ENCODE data around the gene RUNDC1.
"Not testable (repeated sequence)": the region's sequence is repeated elsewhere in the genome, so short reads cannot be mapped to it uniquely, and the experiment has no call there.

RUNDC1 gene

DNA sequence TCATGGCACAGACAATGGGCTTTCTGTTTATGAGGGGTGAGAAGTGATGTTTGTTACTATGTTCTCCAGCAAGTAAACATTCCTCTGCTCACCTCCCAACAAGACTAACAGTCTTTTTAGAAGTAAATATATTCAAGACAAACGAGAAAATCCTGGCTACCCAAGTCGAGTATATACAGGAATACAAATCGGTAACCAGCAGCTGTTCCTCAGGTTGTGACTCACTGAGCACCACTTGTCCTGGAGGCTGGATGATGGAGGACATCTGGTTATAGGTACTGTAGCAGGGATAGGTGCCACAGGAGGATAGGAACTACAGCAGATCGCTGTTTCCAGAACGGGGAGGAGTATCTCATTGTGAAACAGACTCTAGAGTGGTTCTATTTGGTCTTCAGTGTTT, 12.5 kb downstream of the RUNDC1 start:
- no peak for DNase-seq

- not testable (repeated sequence) for DNase-seq
These were observed 13.5 kb downstream of the RUNDC1 start for GRCh38 chr17:42993913-42994312.

DNA sequence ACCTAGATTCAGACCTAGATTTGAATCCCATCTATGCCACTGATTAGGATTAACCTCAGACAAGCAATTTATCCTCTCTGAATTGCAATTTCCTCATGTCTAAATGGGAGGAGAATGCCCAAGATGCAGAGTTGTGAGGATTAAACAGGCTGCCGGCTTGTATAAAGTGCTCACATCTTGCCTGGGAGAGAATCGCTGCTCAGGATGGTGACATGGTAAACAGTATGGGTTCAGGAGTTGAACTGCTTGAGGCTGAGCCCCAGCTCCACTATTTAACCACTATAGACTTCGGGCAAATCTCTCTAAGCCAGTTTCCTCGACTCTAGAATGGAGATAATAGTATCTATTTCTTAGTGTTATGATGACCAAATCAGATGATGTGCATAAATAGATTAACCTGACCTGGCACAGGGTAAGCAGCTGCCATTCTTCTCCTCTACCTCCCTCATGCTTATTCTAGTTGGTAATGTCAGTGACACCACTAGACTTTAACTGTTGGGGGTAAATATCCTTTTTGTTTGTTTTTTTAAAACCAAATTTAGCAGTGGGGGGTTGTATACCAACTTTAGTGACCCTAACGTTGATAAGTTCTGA, 17.1 kb downstream of the RUNDC1 start:
- DNase-seq, result no peak

GRCh38 chr17:42997984-42998938, 17.9 kb downstream of the RUNDC1 start, which contains the start of gene RPL27:
Gene RPL27 (plus strand): TSS chr17:42998419. CDS start chr17:42998751, 332 bp downstream.
- peak; percentile 99 for DNase-seq

DNA sequence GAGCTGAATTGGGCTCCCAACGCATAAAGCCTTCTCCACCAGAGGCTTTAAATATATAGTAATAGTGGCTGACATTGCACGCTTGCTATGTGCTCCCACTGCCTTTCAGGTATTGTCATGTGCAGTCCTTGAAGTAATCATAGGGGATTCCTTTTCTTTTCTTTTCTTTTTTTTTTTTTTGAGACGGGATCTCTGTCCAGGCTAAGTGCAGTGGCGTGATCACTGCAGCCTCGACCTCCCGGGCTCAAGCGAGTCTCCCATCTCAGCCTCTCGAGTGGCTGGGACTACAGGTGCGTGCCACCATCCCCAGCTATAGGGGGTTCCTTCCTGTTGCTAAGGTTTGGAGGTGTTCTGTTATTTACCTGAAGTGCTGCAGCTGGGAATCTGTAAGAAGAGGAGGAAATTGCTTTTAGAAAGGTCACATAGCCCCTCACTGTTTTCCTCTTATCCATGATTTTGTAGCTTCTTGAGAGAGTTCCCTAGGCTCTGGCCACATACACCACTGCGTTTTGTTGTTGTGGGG, 18.7 kb downstream of the RUNDC1 start:
- no peak for DNase-seq

GRCh38 chr17:43000894-43001293, 20.5 kb downstream of the RUNDC1 start:
- DNase-seq, result not testable (repeated sequence)

DNA sequence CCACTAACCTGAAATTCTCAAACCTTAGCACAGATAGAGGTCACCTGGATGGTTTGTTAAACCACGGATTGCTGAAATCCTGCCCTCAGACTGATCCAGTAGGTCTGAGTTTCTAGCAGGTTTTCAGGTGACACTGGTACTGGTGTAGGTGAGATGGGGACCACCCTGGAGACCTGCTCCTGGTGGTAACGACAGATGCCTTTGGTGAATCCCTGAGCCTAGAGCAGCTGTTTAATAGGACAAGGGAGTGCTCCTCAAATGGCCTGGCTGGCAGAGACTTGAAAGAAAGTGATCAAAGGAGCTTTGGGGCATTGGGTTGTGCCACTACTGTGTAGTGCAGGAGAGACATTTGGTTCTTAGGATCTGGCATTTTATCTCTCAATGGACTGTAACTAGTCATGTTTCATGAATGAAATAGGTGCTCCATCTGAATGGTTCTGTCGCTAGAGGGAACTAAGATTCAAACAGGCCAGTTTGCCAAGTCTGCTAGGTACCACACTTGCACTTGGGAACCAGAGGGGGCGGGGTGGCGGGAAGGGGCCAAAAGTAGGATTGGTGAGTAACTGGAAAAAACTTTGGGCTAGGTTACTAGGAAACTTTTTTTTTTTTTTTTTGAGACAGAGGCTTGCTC, 23.3 kb downstream of the RUNDC1 start:
- DNase-seq, result no peak

- DNase-seq, result peak; percentile 26
These were observed 26.5 kb downstream of the RUNDC1 start, which contains the start of gene IFI35 for GRCh38 chr17:43006639-43007551. Gene IFI35 (plus strand): TSS chr17:43006784. CDS start chr17:43006948, 164 bp downstream.

DNA sequence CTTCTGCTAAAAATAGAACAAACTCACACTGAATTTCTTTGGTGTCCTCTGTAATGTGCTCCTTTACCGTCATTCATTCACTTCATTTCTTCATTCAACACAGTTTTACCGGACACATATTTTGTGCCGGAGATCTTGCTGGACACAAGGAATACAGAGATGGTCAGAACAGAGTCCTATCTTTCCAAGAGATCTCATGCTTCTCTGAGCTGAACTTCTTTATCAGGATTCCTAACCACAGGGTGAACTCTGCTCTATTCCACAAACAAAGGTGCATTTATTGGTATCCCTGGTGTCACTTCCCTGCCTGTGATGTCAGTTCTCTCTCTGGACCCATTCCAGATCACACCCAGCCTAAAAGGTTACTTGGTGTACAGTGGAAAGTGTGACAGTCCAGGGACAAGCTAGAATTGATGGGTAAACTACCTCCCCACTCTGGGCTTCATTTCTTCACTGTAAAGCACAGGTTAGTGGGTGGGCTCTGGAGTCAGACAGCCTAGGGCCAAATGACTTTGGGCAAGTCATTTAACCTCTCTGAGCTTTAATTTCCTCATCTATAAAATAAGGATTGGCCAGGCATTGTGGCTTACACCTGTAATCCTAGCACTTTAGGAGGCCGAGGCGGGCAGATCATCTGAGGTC, 30.4 kb downstream of the RUNDC1 start:
- no peak for DNase-seq

DNA sequence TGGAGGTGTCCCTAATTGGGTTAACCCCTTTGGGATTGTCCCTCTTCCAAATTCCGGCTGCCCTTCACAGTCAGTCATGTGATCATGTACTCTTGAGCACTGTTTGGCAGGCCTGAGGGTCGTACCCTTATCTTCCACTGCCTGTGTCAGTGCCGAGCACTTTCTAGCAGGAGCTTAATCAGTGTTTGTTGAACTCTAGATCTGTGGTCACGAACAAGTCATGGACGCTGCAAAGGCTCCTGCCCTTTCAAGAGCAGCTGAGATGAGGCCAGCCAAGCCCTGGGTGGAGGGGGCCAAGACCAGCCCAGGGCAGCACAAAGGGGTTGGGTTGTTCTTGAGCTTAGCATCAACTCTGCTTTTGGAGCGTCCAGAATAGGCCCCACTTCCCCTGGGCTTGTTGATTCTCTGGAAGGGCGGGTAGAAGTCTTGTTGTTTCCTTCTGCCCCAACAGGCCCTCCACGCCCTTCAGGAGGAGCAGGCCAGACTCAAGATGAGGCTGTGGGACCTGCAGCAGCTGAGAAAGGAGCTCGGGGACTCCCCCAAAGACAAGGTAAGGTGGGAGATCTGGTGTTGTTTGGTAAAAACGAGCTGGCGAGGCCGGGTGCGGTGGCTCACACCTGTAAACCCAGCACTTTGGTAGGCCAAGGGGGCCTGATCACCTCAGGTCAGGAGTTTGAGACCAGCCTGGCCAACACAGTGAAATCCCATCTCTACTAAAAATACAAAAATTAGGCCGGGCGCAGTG, 31.5 kb downstream of the RUNDC1 start:
- no peak for DNase-seq

- no peak for DNase-seq
These were observed 32.9 kb downstream of the RUNDC1 start for GRCh38 chr17:43013296-43013695.

DNA sequence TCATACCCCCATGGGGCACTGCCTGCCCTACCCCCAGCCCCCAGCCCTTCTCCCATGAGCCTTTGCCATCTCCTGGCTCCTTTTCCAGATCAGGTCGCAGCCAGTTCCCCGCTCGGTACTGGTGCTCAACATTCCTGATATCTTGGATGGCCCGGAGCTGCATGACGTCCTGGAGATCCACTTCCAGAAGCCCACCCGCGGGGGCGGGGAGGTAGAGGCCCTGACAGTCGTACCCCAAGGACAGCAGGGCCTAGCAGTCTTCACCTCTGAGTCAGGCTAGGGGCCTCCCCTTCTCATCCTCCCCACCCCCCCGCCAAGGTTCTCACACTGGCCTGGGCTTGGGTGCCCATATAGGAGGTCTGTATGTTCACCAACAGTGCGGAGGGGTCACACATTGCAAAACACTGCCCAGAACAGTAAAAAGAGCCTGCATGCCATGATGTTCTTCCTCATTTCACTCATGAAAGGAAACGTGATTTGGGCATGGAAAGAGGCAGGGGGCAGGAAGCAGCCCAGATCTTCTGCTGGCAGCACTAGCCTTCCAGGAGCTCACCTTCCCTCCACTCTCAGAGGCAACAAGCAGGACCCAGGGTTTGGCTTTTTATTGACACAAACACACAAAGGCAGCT, 33.8 kb downstream of the RUNDC1 start:
- DNase-seq, result no peak

DNA sequence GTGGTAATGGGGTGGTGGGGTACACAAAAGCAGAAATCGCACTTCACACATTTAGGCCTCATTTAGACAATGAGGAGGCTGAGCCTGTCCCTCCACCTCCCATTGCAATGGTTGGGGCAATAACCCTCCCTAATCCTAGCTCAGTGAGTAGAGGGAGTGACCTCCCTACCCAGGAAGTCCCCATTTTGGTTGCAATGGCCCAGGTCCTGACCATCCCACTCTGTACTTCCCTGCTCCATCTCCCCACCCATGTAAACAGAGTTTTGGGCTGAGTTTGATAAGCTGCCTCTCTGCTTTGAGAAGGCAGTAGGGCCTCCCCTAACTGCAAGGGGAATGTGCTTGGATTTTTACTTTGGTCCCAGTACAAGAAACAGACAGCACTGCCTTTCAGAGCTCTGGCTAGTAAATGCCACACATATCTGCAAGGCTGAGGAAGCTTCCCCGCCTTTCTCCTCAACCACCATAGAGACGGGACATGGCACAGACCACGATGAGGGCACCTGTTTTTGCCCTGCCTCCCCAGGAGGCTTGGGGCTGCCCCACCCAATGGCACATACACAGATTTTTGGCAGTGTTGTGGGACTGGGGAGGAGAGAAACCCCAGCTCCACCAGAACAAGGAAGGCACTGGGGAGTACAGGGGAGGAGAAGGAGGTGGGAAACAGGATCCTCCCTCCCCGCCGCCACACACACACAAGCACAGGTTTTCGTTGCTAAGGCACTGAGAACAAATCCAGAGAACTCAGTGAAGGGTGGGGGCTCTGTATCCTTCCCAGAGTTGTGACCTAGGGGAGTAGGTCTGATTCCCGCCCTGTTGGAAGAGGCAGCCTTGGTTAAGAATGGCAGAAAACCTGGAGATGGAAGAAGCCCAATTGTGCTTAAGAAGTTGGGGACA, 34.5 kb downstream of the RUNDC1 start:
- no peak for DNase-seq

DNA sequence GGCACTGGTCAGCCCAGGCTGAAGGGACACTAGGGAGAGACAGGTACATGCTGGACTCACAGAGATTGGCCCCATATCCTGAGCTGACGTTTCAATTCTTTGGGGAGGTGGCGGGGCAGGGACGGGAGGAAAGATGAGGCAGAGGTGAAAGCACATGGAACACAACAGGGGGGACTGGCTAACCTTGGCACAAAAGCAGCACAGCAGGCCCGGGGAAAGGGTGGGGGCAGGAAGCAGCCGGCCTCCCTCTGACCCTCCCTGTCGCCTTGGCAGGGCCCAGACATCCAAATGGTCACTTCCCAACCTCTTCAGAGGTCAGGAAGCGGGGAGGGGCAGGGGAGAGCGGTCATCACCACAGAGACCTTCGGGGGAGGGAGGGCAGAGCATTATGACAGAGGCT, 35.2 kb downstream of the RUNDC1 start:
- no peak for DNase-seq

GRCh38 chr17:43016216-43016615, 35.9 kb downstream of the RUNDC1 start:
- DNase-seq, result no peak

GRCh38 chr17:43018008-43018853, 37.9 kb downstream of the RUNDC1 start:
- DNase-seq, result no peak

DNA sequence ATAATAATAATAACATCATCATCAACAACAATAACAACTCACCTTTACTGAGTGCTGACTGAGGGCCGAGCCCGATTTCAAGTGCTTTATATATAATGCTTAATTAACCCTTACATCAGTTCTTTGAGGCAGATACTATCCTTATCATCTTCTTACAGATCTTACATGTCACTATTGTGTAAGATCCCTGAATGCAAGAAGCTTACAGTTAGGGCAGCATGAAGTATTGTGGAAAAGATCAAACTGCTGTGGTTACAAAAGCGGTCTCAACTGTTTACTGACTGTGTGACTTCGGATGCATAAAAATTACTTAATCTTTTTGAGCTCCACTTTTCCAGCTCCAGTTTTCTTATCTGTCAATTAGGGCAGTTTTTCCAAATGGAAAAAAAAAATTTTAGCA, 38.6 kb downstream of the RUNDC1 start:
- no peak for DNase-seq

- DNase-seq, result no peak
These were observed 39.1 kb downstream of the RUNDC1 start for GRCh38 chr17:43019418-43019817.

Data from SHP77 treated with DMSO at 0.1 percent for 48 hours (cell line).